Measurements from ENCODE around the gene PPP6R3. TPM values are rescaled to one million over a fixed set of nuclear protein-coding genes. Genes with fewer than 3 reads are reported as not detected.

PPP6R3 gene
- total and polyA plus RNA-seq, 2 of the 8 experiments (the other 6 are each of a cell fraction or from before 2014, with no cell fraction given) = 44.6 to 150 TPM

DNA sequence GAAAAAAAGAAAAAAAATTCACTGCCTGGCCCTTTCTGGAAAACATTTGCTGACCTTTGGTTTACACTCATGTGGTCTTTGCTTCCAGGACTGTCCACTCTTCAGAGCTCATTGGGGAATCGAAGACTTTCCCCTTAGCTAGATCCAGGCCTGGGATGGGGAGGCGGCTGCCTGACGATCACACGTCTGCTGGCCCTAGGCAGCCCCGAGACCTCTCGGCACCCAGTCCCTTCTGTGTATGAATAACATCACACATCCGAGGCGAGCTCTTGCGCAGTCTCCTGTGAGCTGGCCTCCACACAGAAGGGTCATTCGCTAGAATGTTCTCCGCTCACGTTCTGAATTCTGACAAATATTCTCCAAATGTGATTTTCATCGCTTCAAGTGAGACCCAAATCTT is 198.1 kb downstream of the PPP6R3 start (continued):
- no peak for TF ChIP-seq CHD7 (IDR thresholded peaks at IDR 0.05; ENCODE audit: insufficient replicate concordance, low read length)
- no peak for TF ChIP-seq EZH2 (IDR thresholded peaks at IDR 0.05; ENCODE audit: low read depth, low read length, severe bottlenecking)
- TF ChIP-seq USF2 (IDR thresholded peaks at IDR 0.05; ENCODE audit: low read length) = no peak
- TF ChIP-seq TAF1 (IDR thresholded peaks at IDR 0.05; ENCODE audit: low read depth, low read length) = no peak
